ES-I3 (cell line): Measurements from ENCODE around the gene TTF1.
A peak's percentile ranks its signal among the peaks of the same experiment; 100 is the strongest.

Experiments
- H3K36me3 ChIP-seq: 2 replicates; pipeline ENCODE4 v1.6.1; 2013; ENCODE audit warnings: mild to moderate bottlenecking, low read length, control low read depth, moderate library complexity; ENCODE audit not compliant: insufficient read depth
- H3K4me1 ChIP-seq: 2 replicates; pipeline ENCODE4 v1.6.1; 2013; ENCODE audit warnings: mild to moderate bottlenecking, control low read depth, low read length; ENCODE audit not compliant: insufficient read depth
- H3K9ac ChIP-seq: 2 replicates; pipeline ENCODE4 v1.6.1; 2013; ENCODE audit warnings: low read depth, mild to moderate bottlenecking, low read length, moderate library complexity
- H3K9me3 ChIP-seq: 2 replicates; pipeline ENCODE4 v1.6.1; 2013; ENCODE audit warnings: mild to moderate bottlenecking, low read length, moderate library complexity; ENCODE audit not compliant: control insufficient read depth, insufficient read depth

TTF1 gene

DNA sequence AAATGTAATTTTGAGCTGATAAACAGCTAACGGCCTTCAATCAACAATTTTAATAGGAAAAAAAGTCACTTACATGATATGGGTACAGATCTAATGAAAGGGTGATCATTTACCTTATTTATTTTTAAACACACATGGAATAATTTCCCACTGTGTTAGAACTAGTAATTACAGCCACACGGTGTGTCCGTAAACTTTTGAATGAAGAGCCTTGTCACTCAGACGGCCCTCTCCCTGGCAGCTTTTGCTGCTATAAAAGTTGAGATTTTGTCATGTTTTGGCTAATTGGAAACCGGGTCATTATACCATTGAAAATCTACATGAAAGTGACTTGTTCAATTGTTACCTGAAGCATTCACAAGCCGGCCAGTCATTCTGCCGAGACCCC is 19.0 kb upstream of the TTF1 start:
- no peaks in the 10 kb centered on the region for H3K9me3 ChIP-seq
- H3K9ac ChIP-seq, result no peak overlapping the region
- peaks cover 11% of the 10 kb centered on the region for H3K4me1 ChIP-seq
- H3K36me3 ChIP-seq, result no peaks in the 10 kb centered on the region

DNA sequence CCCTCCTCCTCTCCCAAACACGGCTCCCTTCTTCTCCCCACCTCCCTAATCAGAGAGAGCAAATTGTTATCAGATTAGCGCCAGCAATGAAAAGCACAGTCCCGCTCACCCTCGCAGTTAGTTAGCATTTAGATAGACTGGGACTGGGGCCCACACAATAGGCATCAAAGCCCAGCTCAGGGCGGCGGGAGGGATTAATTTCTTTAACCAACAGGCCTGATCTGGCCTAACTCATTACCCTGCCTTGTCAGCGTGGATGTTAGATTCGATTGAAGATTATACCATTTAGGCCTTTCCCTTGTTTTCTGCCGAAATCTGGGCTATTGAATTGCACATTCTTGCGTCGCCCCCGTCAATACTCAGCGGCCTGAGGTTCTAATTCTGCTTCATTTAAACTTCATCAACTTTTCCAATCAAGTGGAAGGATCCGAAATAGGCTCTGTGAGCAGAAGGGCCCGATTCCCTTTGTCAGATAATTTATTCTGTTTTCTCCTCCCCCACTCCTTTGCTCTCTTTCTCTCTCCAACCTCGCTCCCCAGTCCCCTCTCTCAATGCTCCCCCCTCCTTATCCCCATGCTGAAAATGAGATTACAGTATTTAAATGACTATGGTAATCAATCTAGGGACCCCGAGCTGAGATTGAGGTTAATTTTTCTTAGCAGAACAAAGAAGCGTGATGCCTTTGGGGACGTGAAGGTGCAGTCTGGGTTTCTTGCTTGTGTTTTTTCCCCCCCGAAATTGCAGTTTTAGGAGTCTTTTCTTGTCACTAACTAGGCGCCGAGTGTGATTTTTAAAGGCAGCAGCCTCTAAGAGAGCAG is 18.4 kb upstream of the TTF1 start:
- H3K4me1 ChIP-seq, result peaks cover 11% of the 10 kb centered on the region
- no peak overlapping the region for H3K9ac ChIP-seq
- H3K36me3 ChIP-seq, result no peaks in the 10 kb centered on the region
- no peaks in the 10 kb centered on the region for H3K9me3 ChIP-seq

GRCh38 chr9:132423503-132423902 is 16.9 kb upstream of the TTF1 start:
- Histone ChIP-seq H3K4me1 (peaks cover 11% of the 10 kb centered on the region), H3K9ac (no peak overlapping the region), H3K36me3 (no peaks in the 10 kb centered on the region), H3K9me3 (no peaks in the 10 kb centered on the region)

DNA sequence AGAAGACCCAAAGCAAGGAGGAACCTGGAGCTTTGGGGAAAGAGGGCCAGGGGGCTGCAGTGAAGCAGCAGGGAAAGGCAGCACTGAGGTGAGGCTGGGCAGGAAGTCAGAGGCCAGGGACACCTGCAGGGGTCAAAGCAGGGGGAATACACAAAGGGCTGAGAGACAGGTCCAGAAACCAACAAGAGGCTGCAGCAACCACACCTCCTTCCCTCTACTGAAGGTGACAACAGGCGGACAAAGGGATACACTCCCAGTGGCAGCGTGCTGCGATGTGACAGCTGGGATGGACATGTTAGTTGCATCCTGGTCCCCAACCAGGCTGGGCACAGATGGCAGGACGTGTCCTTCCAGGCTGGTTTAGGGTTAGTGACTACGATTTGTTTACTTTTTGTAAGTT is 15.9 kb upstream of the TTF1 start:
- no peak overlapping the region for H3K9ac ChIP-seq
- no peaks in the 10 kb centered on the region for H3K36me3 ChIP-seq
- peaks cover 11% of the 10 kb centered on the region for H3K4me1 ChIP-seq
- H3K9me3 ChIP-seq, result no peaks in the 10 kb centered on the region

- Histone ChIP-seq H3K36me3 (no peaks in the 10 kb centered on the region), H3K4me1 (peaks cover 6% of the 10 kb centered on the region; the same call in 1 of the 2 replicates), H3K9me3 (no peaks in the 10 kb centered on the region), H3K9ac (no peak overlapping the region)
These were observed 12.2 kb upstream of the TTF1 start for GRCh38 chr9:132418726-132419363.

- Histone ChIP-seq H3K4me1 (peaks cover 6% of the 10 kb centered on the region; the same call in 1 of the 2 replicates), H3K9ac (no peak overlapping the region), H3K36me3 (no peaks in the 10 kb centered on the region), H3K9me3 (no peaks in the 10 kb centered on the region)
These were observed 8.5 kb upstream of the TTF1 start for GRCh38 chr9:132415181-132415580.

- Histone ChIP-seq H3K36me3 (no peaks in the 10 kb centered on the region), H3K9ac (no peak overlapping the region), H3K4me1 (peaks cover 6% of the 10 kb centered on the region; the same call in 1 of the 2 replicates), H3K9me3 (no peaks in the 10 kb centered on the region)
These were observed 8.1 kb upstream of the TTF1 start for GRCh38 chr9:132414731-132415130.

- no peaks in the 10 kb centered on the region for H3K9me3 ChIP-seq
- H3K4me1 ChIP-seq, result peaks cover 6% of the 10 kb centered on the region; the same call in 1 of the 2 replicates
- no peak overlapping the region for H3K9ac ChIP-seq
- H3K36me3 ChIP-seq, result no peaks in the 10 kb centered on the region
These were observed 7.3 kb upstream of the TTF1 start for GRCh38 chr9:132413926-132414325.

- H3K4me1 ChIP-seq, result peaks cover 7% of the 10 kb centered on the region
- no peak overlapping the region for H3K9ac ChIP-seq
- no peaks in the 10 kb centered on the region for H3K9me3 ChIP-seq
- no peaks in the 10 kb centered on the region for H3K36me3 ChIP-seq
These were observed 5.4 kb upstream of the TTF1 start for GRCh38 chr9:132412089-132412488.

GRCh38 chr9:132411091-132411508 is 4.5 kb upstream of the TTF1 start:
- no peaks in the 10 kb centered on the region for H3K36me3 ChIP-seq
- H3K4me1 ChIP-seq, result peaks cover 10% of the 10 kb centered on the region
- H3K9ac ChIP-seq, result peak overlapping the region; percentile 76; the same call in 1 of the 2 replicates
- no peaks in the 10 kb centered on the region for H3K9me3 ChIP-seq

DNA sequence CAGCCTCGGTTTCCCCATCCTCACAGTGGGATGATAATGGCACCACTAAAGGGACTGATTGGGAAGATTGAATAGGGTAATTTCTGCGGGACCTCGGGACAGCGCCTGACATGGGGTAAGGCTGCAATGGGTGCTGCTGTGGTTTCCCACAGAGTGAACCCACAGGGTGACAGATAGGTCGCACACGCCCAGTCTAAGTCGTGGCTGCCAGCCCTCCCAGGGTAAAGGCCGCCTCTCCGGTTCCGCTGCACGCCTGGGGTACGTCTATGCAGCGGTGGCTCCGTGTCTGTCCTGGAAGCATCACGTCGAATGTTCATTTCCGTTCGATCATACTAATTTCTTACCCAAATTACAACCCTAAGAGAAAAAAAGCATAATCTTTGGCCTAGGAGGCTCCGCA is 4.0 kb upstream of the TTF1 start:
- Histone ChIP-seq H3K9ac (peak overlapping the region; percentile 76; the same call in 1 of the 2 replicates), H3K36me3 (no peaks in the 10 kb centered on the region), H3K4me1 (peaks cover 11% of the 10 kb centered on the region), H3K9me3 (no peaks in the 10 kb centered on the region)

GRCh38 chr9:132409828-132410528 is 3.3 kb upstream of the TTF1 start, which contains the start of gene CFAP77:
TSS of gene CFAP77 (plus strand) at chr9:132410211. CDS start at chr9:132410272, 61 bp downstream.
- H3K9ac ChIP-seq, result peak within 1 kb of the TSS; percentile 76
- no peaks in the 10 kb centered on the region for H3K9me3 ChIP-seq
- no peaks in the 10 kb centered on the region for H3K36me3 ChIP-seq
- H3K4me1 ChIP-seq, result peaks cover 9% of the 10 kb centered on the region

- no peak overlapping the region for H3K9ac ChIP-seq
- no peaks in the 10 kb centered on the region for H3K36me3 ChIP-seq
- no peaks in the 10 kb centered on the region for H3K9me3 ChIP-seq
- peaks cover 6% of the 10 kb centered on the region; the same call in 1 of the 2 replicates for H3K4me1 ChIP-seq
These were observed 1.9 kb upstream of the TTF1 start for GRCh38 chr9:132408521-132408920.

DNA sequence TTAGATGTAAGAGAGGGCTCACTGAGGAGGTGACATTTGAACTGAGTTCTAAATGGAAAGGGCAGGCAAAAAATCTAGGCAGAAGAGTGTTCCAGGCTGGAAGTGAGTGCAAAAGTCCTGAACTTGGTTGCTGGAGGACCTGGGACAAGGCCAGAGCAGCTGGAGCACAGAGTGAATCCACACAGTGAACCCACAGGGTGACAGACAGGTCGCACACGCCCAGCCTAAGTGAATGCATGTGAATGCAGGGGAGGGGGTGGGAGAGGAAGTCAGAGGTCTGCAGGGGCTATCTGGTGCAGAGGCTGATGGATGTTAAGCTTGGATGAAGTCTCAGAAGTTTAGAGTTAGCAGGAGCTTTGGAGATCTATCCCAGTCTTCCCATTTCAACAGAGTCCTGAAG is 556 bp upstream of the TTF1 start:
- H3K36me3 ChIP-seq, result no peaks in the 10 kb centered on the region
- no peaks in the 10 kb centered on the region for H3K9me3 ChIP-seq
- peaks cover 6% of the 10 kb centered on the region; the same call in 1 of the 2 replicates for H3K4me1 ChIP-seq
- H3K9ac ChIP-seq, result peak overlapping the region; percentile 70; the same call in 1 of the 2 replicates
